K562 (cell line): ENCODE data around the gene SELENOO.

ENCODE experiments used
- BHLHE40 ChIP-seq: IDR thresholded peaks from 2 replicates; pipeline ENCODE4 v1.6.1; 2011; ENCODE audit warnings: low read length, improper control_type of control experiment
- CREB1 ChIP-seq, 2 experiments: sonication (generic) in 1 of 2; formaldehyde crosslinking in 1 of 2; IDR thresholded peaks; 2 replicates each; pipeline versions ENCODE4 v1.6.1 to v1.8.0; 2012 to 2022; ENCODE audit warnings: inconsistent platforms in 1 of 2, mild to moderate bottlenecking in 1 of 2, missing genetic modification reagents in 1 of 2, moderate library complexity in 1 of 2
- NFXL1 ChIP-seq: fragments of 450-650 bp; formaldehyde crosslinking; IDR thresholded peaks from 2 replicates; pipeline ENCODE4 v1.4.0; 2021; ENCODE audit warnings: mild to moderate bottlenecking
- PHTF2 ChIP-seq: fragments of 250-450 bp; sonication (Bioruptor Pico); IDR thresholded peaks from 2 replicates; pipeline ENCODE4 v1.5.0; 2021; ENCODE audit warnings: mild to moderate bottlenecking
- RBBP5 ChIP-seq: fragments of 200-600 bp; sonication (generic); IDR thresholded peaks from 2 replicates; pipeline ENCODE4 v1.6.1; 2012; ENCODE audit warnings: borderline replicate concordance, mild to moderate bottlenecking, low read length, control low read depth, inconsistent platforms; ENCODE audit not compliant: insufficient read depth, poor library complexity, severe bottlenecking
- RBM22 ChIP-seq: fragments of 200-400 bp; formaldehyde crosslinking; IDR thresholded peaks from 2 replicates; pipeline ENCODE4 v1.6.1; 2018; ENCODE audit warnings: low read length, low read depth; ENCODE audit not compliant: poor library complexity, severe bottlenecking
- TCF3 ChIP-seq: sonication (generic); formaldehyde crosslinking; IDR thresholded peaks from 2 replicates; pipeline ENCODE4 v1.4.0; 2020; ENCODE audit warnings: mild to moderate bottlenecking, missing genetic modification reagents
- TF ChIP-seq, protein P1 (sequence below), 3 experiments: IDR thresholded peaks in 2 of 3; conservative IDR thresholded peaks in 1 of 3; 2 replicates each; pipeline ENCODE4 v1.5.1; 2011 to 2012; ENCODE audit warnings: low read length in 3 of 3, mild to moderate bottlenecking in 3 of 3, control low read depth in 2 of 3, improper control_type of control experiment in 1 of 3, inconsistent platforms in 1 of 3, low read depth in 1 of 3, mixed read lengths in 1 of 3, moderate library complexity in 1 of 3; ENCODE audit not compliant: insufficient read depth in 2 of 3
- TF ChIP-seq, protein P2 (sequence below), 2 experiments: fragments of 150-350 bp in 1 of 2; IDR thresholded peaks; 2 replicates each; pipeline ENCODE4 v1.6.1; 2012 to 2016; ENCODE audit warnings: low read depth in 2 of 2, low read length in 2 of 2, mild to moderate bottlenecking in 1 of 2, moderate library complexity in 1 of 2

DNA sequence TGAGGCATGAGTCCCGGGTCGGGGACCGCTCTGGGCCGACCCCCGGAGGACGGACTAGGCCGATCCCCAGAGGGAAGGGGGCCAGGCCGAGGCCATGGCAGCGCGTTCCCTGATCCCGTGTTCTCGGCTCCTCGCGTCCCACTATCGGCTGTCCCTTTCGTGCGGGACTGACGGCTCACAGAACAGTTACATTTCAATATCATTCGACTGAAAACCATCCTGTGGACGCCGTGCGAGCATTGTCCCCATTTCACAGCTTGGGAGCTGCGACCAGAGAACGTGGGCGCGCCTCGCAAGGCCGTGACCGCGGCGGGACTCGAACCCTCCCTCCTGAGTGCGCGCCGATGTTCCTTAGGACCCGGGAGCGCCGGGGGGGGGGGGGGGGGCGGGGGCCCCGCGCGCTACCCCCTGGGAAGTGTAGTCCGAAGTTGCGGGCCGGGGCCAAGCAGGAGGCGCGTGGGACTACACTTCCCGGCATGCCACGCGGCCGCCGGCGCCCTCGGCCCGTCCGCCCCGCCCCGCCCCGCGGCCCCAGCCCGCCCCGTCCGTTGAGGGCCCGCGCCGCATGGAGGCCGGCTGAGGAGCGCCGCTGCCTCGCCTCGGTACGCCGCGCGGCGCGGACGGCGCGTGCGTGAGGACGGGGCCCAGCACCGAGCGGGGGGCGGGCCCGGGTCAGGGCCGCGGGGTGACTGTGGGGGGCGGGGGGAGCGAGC lies 15.3 kb upstream of the SELENOO start, which contains the start of gene TRABD:
- TF ChIP-seq CREB1 (IDR thresholded peaks at IDR 0.05), result no peak
- TF ChIP-seq CREB1 (CRISPR knock-in tag; IDR thresholded peaks at IDR 0.05), result no peak
- no peak for TF ChIP-seq PHTF2
- no peak for TF ChIP-seq RBM22
- TF ChIP-seq TCF3 (CRISPR knock-in tag), result no peak
- no peak for TF ChIP-seq NFXL1 (CRISPR knock-in tag)
- no peak for TF ChIP-seq RBBP5
- TF ChIP-seq, protein P1, sequence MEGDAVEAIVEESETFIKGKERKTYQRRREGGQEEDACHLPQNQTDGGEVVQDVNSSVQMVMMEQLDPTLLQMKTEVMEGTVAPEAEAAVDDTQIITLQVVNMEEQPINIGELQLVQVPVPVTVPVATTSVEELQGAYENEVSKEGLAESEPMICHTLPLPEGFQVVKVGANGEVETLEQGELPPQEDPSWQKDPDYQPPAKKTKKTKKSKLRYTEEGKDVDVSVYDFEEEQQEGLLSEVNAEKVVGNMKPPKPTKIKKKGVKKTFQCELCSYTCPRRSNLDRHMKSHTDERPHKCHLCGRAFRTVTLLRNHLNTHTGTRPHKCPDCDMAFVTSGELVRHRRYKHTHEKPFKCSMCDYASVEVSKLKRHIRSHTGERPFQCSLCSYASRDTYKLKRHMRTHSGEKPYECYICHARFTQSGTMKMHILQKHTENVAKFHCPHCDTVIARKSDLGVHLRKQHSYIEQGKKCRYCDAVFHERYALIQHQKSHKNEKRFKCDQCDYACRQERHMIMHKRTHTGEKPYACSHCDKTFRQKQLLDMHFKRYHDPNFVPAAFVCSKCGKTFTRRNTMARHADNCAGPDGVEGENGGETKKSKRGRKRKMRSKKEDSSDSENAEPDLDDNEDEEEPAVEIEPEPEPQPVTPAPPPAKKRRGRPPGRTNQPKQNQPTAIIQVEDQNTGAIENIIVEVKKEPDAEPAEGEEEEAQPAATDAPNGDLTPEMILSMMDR (IDR thresholded peaks at IDR 0.05 in 2 of 3, conservative IDR thresholded peaks at IDR 0.05 in 1 of 3; ENCODE audit: insufficient read depth in 2 of 3, low read depth in 1 of 3, low read length in 3 of 3), result no peak
- TF ChIP-seq BHLHE40, result no peak
- TF ChIP-seq, protein P2, sequence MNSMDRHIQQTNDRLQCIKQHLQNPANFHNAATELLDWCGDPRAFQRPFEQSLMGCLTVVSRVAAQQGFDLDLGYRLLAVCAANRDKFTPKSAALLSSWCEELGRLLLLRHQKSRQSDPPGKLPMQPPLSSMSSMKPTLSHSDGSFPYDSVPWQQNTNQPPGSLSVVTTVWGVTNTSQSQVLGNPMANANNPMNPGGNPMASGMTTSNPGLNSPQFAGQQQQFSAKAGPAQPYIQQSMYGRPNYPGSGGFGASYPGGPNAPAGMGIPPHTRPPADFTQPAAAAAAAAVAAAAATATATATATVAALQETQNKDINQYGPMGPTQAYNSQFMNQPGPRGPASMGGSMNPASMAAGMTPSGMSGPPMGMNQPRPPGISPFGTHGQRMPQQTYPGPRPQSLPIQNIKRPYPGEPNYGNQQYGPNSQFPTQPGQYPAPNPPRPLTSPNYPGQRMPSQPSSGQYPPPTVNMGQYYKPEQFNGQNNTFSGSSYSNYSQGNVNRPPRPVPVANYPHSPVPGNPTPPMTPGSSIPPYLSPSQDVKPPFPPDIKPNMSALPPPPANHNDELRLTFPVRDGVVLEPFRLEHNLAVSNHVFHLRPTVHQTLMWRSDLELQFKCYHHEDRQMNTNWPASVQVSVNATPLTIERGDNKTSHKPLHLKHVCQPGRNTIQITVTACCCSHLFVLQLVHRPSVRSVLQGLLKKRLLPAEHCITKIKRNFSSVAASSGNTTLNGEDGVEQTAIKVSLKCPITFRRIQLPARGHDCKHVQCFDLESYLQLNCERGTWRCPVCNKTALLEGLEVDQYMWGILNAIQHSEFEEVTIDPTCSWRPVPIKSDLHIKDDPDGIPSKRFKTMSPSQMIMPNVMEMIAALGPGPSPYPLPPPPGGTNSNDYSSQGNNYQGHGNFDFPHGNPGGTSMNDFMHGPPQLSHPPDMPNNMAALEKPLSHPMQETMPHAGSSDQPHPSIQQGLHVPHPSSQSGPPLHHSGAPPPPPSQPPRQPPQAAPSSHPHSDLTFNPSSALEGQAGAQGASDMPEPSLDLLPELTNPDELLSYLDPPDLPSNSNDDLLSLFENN (IDR thresholded peaks at IDR 0.05; ENCODE audit: low read depth in 2 of 2, low read length in 2 of 2), result no peak
